ENCODE data around the gene HTRA1.

HTRA1 gene

DNA sequence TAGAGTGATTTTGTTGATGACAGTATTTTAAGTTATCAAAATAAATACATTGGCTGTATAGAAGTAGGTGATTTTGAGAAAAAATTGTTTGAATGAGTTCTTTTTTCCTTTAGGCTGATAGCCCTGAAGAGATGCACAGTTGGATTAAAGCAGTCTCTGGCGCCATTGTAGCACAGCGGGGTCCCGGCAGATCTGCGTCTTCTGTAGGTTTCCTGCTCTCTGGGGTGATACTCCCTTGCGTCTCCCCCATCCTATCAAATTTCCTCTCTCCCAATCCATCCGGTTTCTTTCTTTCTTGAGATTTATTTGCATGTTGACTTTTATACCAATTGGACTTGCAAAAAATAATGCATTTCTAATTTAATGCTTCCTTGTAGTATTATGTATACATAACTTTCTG lies 34.5 kb upstream of the HTRA1 start:
- Histone ChIP-seq H3K4me3 (ENCODE audit: low read depth, low read length) (no peak overlapping the region), H3K27me3 (ENCODE audit: insufficient read depth, low read length) (no peaks in the 10 kb centered on the region), H2AFZ (ENCODE audit: low read length, unreplicated experiment) (no peak overlapping the region), H3K4me1 (ENCODE audit: control insufficient read depth, insufficient read depth, low read length, unreplicated experiment) (peaks cover 5% of the 10 kb centered on the region), H3K79me2 (ENCODE audit: control insufficient read depth, insufficient read depth, low read length, unreplicated experiment) (no peaks in the 10 kb centered on the region), H3K27ac (ENCODE audit: low read depth, low read length) (no peak overlapping the region), H3K36me3 (ENCODE audit: insufficient read depth, low read length) (no peaks in the 10 kb centered on the region)

DNA sequence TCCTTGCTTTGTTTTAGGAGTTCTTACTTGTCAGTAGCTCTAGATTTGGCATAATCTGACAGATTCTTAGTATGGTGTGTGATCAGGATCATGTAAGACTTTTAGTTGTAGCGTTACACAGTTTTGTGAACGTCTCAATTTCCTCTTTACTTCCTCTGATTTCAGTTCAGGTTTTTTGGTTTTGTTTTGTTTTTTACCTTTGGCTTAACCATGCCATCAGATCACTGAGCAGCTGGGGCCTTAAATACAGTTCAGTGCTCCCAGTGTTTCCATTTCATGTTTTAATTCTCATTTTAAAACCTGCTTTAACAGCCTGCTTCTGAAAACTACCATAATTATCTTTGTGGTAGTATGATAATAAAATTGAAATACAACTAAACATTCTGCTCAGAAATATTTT lies 34.1 kb upstream of the HTRA1 start:
- no peak overlapping the region for H3K4me3 ChIP-seq (ENCODE audit: low read depth, low read length)
- no peaks in the 10 kb centered on the region for H3K27me3 ChIP-seq (ENCODE audit: insufficient read depth, low read length)
- no peaks in the 10 kb centered on the region for H3K79me2 ChIP-seq (ENCODE audit: control insufficient read depth, insufficient read depth, low read length, unreplicated experiment)
- no peak overlapping the region for H3K27ac ChIP-seq (ENCODE audit: low read depth, low read length)
- peaks cover 3% of the 10 kb centered on the region for H3K4me1 ChIP-seq (ENCODE audit: control insufficient read depth, insufficient read depth, low read length, unreplicated experiment)
- no peaks in the 10 kb centered on the region for H3K36me3 ChIP-seq (ENCODE audit: insufficient read depth, low read length)
- H2AFZ ChIP-seq (ENCODE audit: low read length, unreplicated experiment): no peak overlapping the region

DNA sequence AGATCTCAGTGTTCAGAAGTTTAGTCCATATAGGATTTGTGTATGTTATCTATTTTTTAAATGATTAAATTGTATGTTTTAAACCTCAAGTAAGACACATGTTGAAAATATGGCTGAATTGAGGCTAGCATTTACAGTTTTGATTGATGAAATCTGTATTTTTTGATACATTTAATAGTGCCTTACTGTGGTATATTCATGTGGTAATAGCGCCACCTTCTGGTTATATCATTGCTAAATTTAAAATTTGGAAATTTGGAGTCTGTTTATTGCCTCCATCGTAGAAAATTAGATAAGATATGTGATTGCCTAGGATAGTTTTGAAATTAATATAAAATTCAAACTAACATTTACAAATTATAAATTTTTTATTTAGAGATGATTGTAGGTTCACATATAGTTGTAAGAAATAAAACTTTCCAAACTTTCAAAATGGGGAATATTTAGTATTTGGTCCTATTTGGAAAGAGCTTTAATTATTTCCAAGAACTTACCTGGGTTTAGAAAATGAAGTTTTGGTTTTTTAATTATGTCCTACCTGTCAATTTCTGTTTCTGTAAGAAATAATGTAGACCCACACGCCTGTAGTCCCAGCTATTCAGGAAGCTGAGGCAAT lies 26.0 kb upstream of the HTRA1 start:
- Histone ChIP-seq H3K79me2 (ENCODE audit: control insufficient read depth, insufficient read depth, low read length, unreplicated experiment) (no peaks in the 10 kb centered on the region), H3K4me3 (ENCODE audit: low read depth, low read length) (no peak overlapping the region), H2AFZ (ENCODE audit: low read length, unreplicated experiment) (no peak overlapping the region), H3K36me3 (ENCODE audit: insufficient read depth, low read length) (no peaks in the 10 kb centered on the region), H3K27me3 (ENCODE audit: insufficient read depth, low read length) (no peaks in the 10 kb centered on the region), H3K27ac (ENCODE audit: low read depth, low read length) (no peak overlapping the region), H3K4me1 (ENCODE audit: control insufficient read depth, insufficient read depth, low read length, unreplicated experiment) (no peaks in the 10 kb centered on the region)

DNA sequence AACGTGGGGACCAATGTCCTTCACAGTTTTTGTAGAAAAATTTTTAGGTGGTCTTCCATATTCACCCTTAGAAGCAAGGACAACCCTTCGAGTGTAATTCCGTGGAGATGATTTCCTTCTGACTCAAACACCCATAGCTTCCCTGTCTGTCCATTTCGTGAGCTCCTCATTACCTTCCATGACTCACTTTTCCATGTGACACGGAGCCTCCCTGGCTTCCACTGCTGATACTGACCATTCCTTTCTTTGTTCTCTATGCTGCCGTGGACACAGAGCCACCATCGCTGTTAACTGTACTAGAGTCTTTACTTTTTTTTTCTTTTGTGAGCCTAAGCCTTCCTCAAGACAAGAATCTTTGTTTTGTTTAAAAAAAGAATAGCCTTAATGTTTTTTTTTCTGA lies 19.4 kb upstream of the HTRA1 start:
- no peak overlapping the region for H2AFZ ChIP-seq (ENCODE audit: low read length, unreplicated experiment)
- H3K27ac ChIP-seq (ENCODE audit: low read depth, low read length): no peak overlapping the region
- no peaks in the 10 kb centered on the region for H3K36me3 ChIP-seq (ENCODE audit: insufficient read depth, low read length)

DNA sequence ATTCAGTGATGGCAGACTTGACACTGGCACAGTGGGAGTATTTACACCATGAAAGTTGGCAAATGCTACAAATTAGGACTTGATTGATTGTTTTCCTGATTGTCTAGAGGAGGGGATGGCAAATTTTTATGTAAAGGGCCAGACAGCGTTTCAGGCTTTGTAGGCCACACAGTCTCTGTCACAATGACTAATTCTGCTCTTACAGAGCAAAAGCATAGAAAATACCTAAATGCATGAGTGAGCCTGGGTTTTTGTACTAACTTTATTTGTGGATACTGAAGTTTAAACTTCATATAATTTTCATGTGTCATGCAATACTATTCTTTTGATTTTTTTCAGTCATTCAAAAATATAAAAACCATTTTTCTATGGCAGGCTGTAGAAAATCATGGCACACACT lies 15.9 kb upstream of the HTRA1 start:
- Histone ChIP-seq H3K4me1 (ENCODE audit: control insufficient read depth, insufficient read depth, low read length, unreplicated experiment) (peaks cover 3% of the 10 kb centered on the region), H3K4me3 (ENCODE audit: low read depth, low read length) (no peak overlapping the region), H3K79me2 (ENCODE audit: control insufficient read depth, insufficient read depth, low read length, unreplicated experiment) (no peaks in the 10 kb centered on the region), H3K27ac (ENCODE audit: low read depth, low read length) (no peak overlapping the region), H3K36me3 (ENCODE audit: insufficient read depth, low read length) (no peaks in the 10 kb centered on the region), H2AFZ (ENCODE audit: low read length, unreplicated experiment) (no peak overlapping the region), H3K27me3 (ENCODE audit: insufficient read depth, low read length) (no peaks in the 10 kb centered on the region)

More for the DNA sequence above, 19.4 kb upstream of the HTRA1 start:
- H3K4me3 ChIP-seq (ENCODE audit: low read depth, low read length): no peak overlapping the region
- peaks cover 3% of the 10 kb centered on the region for H3K4me1 ChIP-seq (ENCODE audit: control insufficient read depth, insufficient read depth, low read length, unreplicated experiment)
- no peaks in the 10 kb centered on the region for H3K79me2 ChIP-seq (ENCODE audit: control insufficient read depth, insufficient read depth, low read length, unreplicated experiment)
- H3K27me3 ChIP-seq (ENCODE audit: insufficient read depth, low read length): no peaks in the 10 kb centered on the region

DNA sequence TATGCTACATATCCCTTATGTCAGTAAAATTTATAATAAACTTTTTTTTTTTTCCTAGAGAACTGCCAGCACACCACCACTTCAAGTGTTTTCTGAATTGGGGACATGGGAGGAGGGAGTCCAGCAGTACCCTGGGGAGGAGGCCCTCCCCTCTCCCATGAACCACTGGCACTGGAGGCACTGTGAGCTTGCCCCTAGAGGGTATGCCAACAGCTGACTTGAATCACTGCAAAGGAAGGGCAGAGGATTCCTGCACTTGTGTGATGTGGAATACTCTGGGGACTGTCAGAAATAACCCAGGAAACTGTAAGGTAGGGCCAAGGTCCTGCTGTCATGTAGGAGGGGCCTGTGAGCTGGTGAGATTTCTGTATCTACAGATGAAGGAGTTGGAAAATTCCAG lies 15.4 kb upstream of the HTRA1 start:
- no peaks in the 10 kb centered on the region for H3K27me3 ChIP-seq (ENCODE audit: insufficient read depth, low read length)
- H3K4me1 ChIP-seq (ENCODE audit: control insufficient read depth, insufficient read depth, low read length, unreplicated experiment): peaks cover 3% of the 10 kb centered on the region
- no peaks in the 10 kb centered on the region for H3K79me2 ChIP-seq (ENCODE audit: control insufficient read depth, insufficient read depth, low read length, unreplicated experiment)

DNA sequence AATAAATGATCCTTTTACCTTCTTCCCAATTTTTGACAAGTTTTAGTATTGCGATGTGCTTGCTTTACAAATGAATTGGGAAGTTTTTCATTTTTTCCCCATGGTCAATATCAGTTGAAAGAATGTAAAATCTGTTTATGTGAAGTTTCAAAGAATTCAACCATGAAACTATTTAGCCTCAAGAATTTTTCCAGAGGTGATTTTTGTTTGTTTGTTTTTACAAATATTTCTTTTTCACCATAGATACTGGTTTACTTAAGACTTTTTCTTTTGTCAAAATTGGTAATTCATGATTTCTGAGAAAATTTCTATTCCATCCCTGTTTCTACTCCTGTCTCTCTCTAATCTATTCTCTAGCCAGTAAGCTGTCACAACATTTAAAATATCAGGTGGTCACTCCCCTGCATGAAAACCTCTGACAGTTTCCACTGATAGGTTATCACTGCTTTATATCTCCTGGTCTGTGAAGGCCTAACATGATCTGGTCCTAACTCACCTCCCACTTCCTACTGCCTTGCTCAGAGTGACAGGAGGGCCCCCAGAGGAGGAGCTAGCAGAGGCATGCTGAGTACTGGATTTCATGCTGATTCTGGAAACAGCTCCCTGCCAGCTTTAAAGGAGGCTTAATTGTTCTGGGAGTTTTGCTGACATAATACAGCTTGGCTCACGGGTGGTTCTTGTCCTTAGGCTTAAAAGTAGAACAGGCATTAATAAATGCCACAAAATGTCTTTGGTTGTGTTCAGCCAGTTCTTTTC lies 14.5 kb upstream of the HTRA1 start:
- Histone ChIP-seq H3K27ac (ENCODE audit: low read depth, low read length) (no peak overlapping the region), H3K36me3 (ENCODE audit: insufficient read depth, low read length) (no peaks in the 10 kb centered on the region), H3K27me3 (ENCODE audit: insufficient read depth, low read length) (no peaks in the 10 kb centered on the region), H2AFZ (ENCODE audit: low read length, unreplicated experiment) (no peak overlapping the region), H3K79me2 (ENCODE audit: control insufficient read depth, insufficient read depth, low read length, unreplicated experiment) (no peaks in the 10 kb centered on the region), H3K4me1 (ENCODE audit: control insufficient read depth, insufficient read depth, low read length, unreplicated experiment) (peaks cover 3% of the 10 kb centered on the region), H3K4me3 (ENCODE audit: low read depth, low read length) (no peak overlapping the region)

More for the DNA sequence above, 15.4 kb upstream of the HTRA1 start:
- H3K36me3 ChIP-seq (ENCODE audit: insufficient read depth, low read length): no peaks in the 10 kb centered on the region
- no peak overlapping the region for H3K4me3 ChIP-seq (ENCODE audit: low read depth, low read length)
- H3K27ac ChIP-seq (ENCODE audit: low read depth, low read length): no peak overlapping the region
- H2AFZ ChIP-seq (ENCODE audit: low read length, unreplicated experiment): no peak overlapping the region

DNA sequence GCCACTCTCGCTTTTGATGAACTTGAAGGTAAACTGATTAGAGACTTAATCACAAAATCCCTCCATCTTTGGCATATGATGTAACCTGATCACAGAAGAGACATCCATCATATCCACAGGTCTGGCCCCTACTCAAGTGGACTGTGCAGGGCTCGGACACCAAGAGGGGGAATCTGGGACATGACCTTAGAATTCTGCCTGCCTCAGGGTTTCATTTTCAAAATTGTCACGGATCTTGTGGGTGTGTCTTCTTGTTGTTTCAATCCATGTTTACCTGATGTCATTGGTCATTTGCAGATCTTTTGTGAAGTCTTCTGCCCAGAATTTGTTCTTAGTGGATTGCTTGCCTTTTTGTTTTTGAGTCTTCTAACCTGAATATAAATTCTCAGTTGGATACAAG lies 12.8 kb upstream of the HTRA1 start:
- no peak overlapping the region for H2AFZ ChIP-seq (ENCODE audit: low read length, unreplicated experiment)
- H3K4me1 ChIP-seq (ENCODE audit: control insufficient read depth, insufficient read depth, low read length, unreplicated experiment): no peaks in the 10 kb centered on the region
- no peaks in the 10 kb centered on the region for H3K27me3 ChIP-seq (ENCODE audit: insufficient read depth, low read length)
- no peaks in the 10 kb centered on the region for H3K36me3 ChIP-seq (ENCODE audit: insufficient read depth, low read length)
- no peaks in the 10 kb centered on the region for H3K79me2 ChIP-seq (ENCODE audit: control insufficient read depth, insufficient read depth, low read length, unreplicated experiment)
- no peak overlapping the region for H3K27ac ChIP-seq (ENCODE audit: low read depth, low read length)
- H3K4me3 ChIP-seq (ENCODE audit: low read depth, low read length): no peak overlapping the region

DNA sequence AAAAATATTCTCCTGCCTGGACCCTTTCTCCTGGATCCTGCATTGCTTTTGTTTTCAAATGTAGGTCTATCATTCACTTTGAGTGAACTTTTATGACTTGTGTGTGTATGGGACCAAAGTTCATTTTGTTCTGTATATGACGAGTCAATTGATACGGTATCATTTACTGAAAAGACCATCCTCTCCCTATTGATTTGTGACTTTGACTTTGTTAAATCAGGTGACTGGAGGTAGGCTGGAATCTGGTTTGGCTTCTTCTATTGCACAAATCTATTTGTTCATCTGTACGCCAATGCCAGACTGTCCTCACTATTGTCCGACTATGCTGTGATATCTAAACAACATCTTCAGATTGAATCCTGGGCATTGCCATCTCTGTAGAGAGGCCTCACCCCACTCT lies 12.2 kb upstream of the HTRA1 start:
- H3K27me3 ChIP-seq (ENCODE audit: insufficient read depth, low read length): no peaks in the 10 kb centered on the region
- H3K79me2 ChIP-seq (ENCODE audit: control insufficient read depth, insufficient read depth, low read length, unreplicated experiment): no peaks in the 10 kb centered on the region
- H3K4me1 ChIP-seq (ENCODE audit: control insufficient read depth, insufficient read depth, low read length, unreplicated experiment): no peaks in the 10 kb centered on the region
- no peak overlapping the region for H3K27ac ChIP-seq (ENCODE audit: low read depth, low read length)
- H3K36me3 ChIP-seq (ENCODE audit: insufficient read depth, low read length): no peaks in the 10 kb centered on the region
- no peak overlapping the region for H3K4me3 ChIP-seq (ENCODE audit: low read depth, low read length)
- no peak overlapping the region for H2AFZ ChIP-seq (ENCODE audit: low read length, unreplicated experiment)

DNA sequence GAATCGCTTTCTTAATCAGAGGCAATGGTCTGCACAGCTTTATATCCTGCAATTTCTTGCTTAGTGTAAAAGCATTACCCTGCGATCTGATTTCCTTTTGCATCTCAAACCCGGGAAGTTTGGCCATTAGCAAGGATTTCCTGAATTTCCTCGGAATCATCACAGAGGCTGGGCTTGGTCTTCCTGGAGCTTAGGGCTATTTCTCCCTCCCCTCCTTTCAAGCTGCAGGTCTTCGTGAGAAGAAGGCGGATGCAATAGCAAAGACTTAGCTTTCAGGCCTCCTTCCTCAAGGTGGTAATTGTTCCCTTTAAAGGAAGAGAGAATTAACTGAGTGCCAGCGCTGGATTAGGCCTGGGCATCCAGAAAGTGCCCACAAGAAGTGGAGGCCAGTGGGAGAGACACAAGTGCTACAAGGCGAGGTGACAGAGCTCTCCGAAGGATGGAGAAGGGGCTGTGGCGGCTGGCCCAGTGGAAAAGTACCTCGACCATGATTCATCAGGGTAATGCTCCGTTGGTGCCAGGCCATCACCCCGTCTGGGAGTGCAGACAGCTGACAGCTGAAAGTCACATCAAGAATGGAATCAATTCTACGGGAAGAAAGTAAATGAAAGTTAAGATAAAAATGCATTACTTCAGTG lies 10.9 kb upstream of the HTRA1 start:
- no peaks in the 10 kb centered on the region for H3K4me1 ChIP-seq (ENCODE audit: control insufficient read depth, insufficient read depth, low read length, unreplicated experiment)
- H3K4me3 ChIP-seq (ENCODE audit: low read depth, low read length): no peak overlapping the region
- H3K27me3 ChIP-seq (ENCODE audit: insufficient read depth, low read length): no peaks in the 10 kb centered on the region
- H3K27ac ChIP-seq (ENCODE audit: low read depth, low read length): no peak overlapping the region
- H3K36me3 ChIP-seq (ENCODE audit: insufficient read depth, low read length): no peaks in the 10 kb centered on the region
- H2AFZ ChIP-seq (ENCODE audit: low read length, unreplicated experiment): no peak overlapping the region
- H3K79me2 ChIP-seq (ENCODE audit: control insufficient read depth, insufficient read depth, low read length, unreplicated experiment): no peaks in the 10 kb centered on the region

DNA sequence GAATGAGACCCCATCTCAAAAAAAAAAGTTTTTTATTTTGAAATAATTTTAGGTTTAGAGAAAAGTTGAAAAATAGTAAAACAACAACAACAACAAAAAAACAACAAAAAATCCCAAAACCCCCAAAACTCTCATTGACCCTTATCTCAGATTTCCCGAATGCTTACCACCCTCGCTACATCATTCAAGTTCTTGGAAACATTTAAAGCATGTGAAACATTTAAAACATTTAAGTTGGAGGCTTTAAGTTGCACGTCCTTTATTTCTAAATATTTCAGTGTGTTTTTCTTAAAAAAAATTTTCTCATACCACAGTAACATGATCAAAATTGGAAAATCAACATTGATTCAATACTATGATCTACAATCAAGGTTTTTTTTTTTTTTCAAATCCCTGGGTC lies 7.3 kb upstream of the HTRA1 start:
- no peak overlapping the region for H2AFZ ChIP-seq (ENCODE audit: low read length, unreplicated experiment)
- H3K4me1 ChIP-seq (ENCODE audit: control insufficient read depth, insufficient read depth, low read length, unreplicated experiment): no peaks in the 10 kb centered on the region
- H3K4me3 ChIP-seq (ENCODE audit: low read depth, low read length): no peak overlapping the region
- no peaks in the 10 kb centered on the region for H3K36me3 ChIP-seq (ENCODE audit: insufficient read depth, low read length)
- no peak overlapping the region for H3K27ac ChIP-seq (ENCODE audit: low read depth, low read length)
- H3K79me2 ChIP-seq (ENCODE audit: control insufficient read depth, insufficient read depth, low read length, unreplicated experiment): no peaks in the 10 kb centered on the region
- no peaks in the 10 kb centered on the region for H3K27me3 ChIP-seq (ENCODE audit: insufficient read depth, low read length)

Measured in ACC112 (cell line).